Measurements from ENCODE around the gene E2F4.

Gene E2F4

GRCh38 chr16:67199808-67200198 is 7.8 kb downstream of the E2F4 start:
- TF ChIP-seq CTCF (IDR thresholded peaks at IDR 0.05), result no peak; the same call in none of the 2 replicates

GRCh38 chr16:67200491-67200890 is 8.5 kb downstream of the E2F4 start:
- TF ChIP-seq CTCF (IDR thresholded peaks at IDR 0.05), result no peak

- TF ChIP-seq CTCF (IDR thresholded peaks at IDR 0.05), result no peak
Measured at GRCh38 chr16:67201411-67202345, 9.7 kb downstream of the E2F4 start.

- TF ChIP-seq CTCF (IDR thresholded peaks at IDR 0.05), result no peak
Measured at GRCh38 chr16:67202426-67202825, 10.5 kb downstream of the E2F4 start.

GRCh38 chr16:67202956-67203493 is 11.1 kb downstream of the E2F4 start:
- no peak for TF ChIP-seq CTCF (IDR thresholded peaks at IDR 0.05)

GRCh38 chr16:67204076-67204475 is 12.1 kb downstream of the E2F4 start:
- no peak for TF ChIP-seq CTCF (IDR thresholded peaks at IDR 0.05)

- TF ChIP-seq CTCF (IDR thresholded peaks at IDR 0.05), result no peak
Measured at GRCh38 chr16:67206129-67206837, 14.3 kb downstream of the E2F4 start.

All from LNCAP (cell line).